CD4-positive, alpha-beta T cell treated with Interleukin-10 for 1 hour (primary cell): Measurements from ENCODE around the gene ZNF423.

Experiments used
- DNase-seq: peaks from one replicate; pipeline ENCODE4 v3.0.0-alpha.2; 2020

ZNF423 gene

DNA sequence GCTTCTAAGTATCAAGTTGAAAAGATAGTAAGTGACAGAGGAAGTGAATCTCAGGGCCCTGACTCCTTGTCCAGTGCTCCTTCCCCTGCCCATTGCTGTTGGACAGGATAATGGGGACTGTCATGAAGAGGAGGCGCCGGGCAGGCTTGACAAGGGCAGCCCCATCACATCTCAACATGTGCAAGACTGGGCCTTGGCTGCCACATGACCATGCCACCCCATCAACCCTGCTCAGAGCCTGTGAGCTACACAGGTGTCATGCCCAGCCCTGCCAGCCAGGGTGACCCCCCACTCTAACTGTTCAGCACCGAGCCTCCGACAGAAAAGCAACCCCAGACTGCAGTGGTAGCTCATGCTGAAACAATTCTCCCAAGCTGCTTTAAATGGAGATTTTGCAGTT, 310.7 kb downstream of the ZNF423 start:
- no peak for DNase-seq

DNA sequence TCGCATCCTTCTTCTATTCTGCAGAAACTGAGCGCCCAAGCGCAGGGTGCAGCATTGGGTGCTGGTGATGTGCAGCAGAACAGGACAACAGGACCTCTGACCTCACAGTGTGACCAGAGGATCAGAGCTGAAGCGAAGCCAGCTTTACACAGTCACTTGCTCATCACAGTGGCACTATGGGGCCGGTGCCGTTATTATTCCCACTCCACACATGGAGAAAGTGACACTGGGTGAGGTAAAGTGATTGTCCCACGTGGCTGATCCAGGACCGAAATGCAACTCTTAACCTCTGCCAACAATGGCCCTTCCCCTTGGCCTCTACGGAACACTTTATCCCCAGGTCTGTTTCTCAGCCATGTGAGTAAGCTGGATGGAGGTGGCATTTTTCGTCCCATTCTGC, 311.1 kb downstream of the ZNF423 start:
- DNase-seq, result no peak

DNA sequence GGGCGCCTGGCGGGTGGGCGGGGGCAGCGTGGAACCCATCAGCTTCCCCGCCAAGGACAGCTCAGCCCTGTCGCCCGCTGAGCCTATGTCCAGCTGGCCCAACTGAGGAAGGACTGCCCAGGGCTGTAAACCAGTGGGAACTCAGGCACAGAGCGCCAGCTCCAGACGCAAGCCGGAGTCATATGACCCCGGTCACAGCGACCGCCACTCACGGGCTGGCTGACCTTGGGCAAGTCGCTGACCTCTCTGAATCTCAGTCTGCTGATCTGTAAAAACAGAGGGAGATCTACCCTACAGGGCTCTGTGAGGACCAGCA, 312.3 kb downstream of the ZNF423 start:
- DNase-seq, result no peak

DNA sequence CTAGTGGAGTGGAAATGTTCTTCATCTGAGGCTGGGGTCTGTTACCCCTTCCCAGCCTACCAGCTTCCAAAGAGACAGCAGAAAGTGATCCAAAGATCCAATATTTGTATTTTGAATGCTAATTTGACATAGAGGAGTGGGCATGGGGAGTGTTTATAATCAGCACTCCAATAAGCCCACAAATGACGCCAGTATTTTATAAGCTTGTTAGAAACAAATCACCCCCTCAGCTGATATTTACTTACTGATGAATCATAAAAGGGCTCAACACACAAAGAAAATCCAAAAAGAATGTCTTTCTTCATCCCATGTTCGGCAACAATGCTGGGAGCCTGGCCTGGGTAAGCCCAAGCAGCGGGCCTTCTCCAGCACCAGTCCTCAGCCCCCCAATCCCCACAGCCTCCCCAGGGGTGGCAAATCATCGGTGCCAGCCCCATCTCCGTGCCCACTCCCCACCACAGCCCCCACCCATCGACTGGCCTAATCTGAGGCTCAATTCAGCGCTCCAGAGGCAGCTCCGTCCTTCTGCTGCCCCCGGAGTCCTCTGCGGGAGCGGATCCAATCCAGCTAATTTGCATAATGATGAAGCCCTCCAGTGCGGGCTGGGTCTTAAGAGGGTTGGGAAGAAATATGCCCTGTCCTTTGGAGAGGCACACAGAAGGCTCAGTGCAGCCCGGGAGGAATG, 312.8 kb downstream of the ZNF423 start:
- DNase-seq, result no peak

DNA sequence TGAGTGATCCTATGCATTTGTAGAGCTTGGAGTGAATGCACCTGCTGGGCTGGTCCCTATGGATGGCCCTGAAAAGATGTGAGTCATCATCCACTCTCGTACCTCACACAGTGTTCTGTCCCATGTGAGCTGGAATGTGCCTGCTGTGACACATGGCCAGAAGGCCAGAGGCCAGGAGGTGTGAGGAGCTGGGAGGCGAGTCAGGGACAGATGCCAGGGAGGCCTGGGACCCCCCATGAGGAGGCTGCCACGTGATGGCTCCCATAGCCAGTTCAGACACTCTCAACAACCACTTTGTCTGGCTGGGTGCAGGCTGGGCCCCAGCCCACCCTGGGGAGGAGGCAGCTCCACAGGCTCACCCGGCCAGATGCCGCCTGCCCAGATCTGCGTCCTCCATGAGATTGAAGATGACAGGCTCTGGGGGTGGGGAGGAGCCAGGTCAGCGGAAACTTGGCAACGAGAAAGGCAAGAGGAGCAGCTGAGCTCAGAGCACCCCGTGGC, 313.5 kb downstream of the ZNF423 start:
- no peak for DNase-seq

DNA sequence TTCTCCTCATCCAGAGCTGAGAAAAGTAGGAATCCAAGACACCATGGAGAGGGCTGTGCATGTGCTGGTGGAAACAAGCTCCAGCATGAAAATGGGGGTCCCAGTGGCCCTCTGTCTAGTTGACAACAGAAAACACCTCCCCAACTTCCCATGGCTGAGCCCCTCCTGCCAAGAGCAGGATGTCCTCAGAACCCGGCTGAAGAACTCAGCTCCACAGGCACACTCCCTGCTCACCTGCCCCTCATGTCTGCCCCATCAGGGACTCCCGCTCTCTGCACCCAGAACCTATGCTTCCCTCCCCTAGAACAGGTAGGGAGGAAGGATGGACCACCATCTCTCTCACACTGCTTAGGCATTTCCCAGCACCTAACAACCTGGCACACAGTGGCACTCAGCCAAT, 315.1 kb downstream of the ZNF423 start:
- no peak for DNase-seq

DNA sequence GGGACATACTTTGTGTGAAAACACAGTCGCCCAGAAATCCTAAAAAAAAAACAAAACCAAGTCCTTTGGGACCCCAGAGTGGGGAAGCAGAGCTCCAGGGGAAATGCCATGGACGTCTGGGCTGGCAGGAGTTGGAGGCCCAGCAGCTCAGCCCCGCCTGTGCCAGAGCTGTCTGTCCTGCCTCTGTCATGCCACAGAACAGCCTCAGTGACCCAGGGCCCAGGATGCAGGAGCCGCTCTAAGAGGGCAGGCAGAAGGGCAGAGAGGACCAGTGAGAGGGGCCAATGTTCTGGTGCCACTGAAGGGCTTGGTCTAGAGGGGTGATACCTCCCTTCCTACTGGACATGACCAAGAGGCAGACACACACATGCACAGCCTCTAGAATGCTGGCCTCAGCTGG, 316.2 kb downstream of the ZNF423 start:
- no peak for DNase-seq

DNA sequence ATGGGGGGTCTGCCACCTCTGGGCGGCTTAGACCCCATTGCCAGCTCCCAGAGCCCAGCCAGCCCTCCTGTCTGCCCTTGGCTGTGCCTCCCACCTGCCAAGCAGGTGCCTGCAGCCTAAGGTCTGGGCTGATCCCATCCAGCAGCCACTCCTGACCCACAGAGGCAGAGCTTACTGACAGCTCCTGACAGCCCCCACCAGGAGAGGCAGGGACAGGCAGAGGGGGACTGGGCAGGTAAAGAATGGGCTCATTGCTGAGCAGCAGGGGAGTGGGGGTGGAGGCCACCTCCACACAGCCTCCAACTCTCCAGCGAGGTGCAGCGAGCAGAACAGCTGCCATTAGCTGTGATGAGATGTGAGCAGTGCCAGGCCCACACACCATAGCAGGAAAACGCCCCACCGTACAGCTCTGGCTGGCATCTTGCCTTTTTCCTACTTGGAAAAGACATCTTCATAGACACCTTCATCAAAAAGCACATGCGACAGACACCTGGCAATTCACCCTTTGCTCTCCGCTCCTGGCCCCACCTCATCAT, 317.9 kb downstream of the ZNF423 start:
- DNase-seq, result no peak

DNA sequence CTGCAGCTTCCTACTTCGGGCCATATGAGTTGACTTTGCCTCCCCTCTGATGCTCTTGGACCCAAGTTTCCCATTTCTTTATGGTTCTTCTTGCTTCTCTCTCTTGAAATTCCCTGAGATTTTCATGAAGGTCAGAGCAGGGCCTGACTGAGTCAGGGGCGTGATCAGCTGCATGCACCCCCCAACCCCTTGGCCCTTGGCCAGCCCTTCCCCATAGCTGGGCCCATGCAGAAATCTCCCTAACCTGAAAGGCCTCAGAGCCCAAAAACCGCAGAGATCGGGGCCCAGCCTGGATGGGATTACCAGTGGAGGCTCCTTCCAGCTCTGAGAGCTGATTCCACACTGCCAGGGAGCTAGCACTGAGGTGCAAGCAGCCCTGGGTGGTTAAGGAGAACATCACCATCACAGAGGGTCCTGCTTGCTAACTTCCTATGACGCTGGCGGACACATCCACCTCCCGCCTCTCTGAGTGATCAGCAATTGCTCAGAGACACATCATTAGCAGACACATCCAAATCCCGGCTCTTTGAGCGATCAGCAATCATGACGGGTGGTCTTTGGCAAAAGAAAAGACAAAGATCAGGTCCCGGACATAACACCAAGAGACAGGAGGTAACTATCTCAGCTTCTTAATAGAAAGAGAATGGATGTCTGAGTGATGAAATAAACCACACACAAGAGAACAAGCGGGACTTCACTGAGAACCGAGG, 320.9 kb downstream of the ZNF423 start:
- DNase-seq, result no peak

DNA sequence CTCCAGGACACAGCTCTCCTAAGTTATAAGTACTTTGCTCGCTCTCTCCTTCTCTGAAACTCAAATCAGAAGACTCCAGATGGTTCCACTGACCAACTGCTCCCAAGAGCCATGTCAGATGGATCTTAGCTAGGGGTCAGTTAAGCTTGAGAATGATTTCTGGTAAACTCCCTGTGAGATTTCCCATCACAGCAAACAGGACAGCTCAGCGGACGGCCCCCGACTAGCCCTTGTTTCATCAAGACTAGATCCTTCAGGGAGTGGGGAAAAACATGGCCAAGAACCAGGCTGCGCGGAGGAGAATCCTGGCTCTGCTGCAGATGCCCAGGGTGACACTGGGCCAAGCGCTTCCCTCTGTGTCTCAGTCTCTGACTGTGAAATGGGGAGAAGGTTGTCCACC, 322.5 kb downstream of the ZNF423 start:
- no peak for DNase-seq

DNA sequence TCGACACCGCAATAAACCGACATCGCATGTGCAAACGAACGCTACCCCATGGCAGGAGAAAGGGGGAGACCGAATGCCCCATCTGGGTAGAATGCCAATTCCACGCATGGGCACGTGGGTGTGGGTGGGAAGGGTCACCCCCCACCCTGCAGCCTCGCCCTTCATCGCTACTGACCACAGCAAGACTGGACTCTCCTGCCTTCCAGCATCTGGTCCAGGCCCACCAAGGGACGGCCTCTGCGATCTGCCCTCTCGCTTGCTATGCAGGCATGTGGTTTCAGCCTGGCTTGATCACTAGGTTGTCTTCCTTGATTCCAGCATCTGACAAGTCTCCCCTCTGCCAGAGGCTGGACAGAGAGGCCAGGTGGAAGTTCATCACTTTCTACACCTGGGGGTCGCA, 323.0 kb downstream of the ZNF423 start:
- DNase-seq, result no peak

DNA sequence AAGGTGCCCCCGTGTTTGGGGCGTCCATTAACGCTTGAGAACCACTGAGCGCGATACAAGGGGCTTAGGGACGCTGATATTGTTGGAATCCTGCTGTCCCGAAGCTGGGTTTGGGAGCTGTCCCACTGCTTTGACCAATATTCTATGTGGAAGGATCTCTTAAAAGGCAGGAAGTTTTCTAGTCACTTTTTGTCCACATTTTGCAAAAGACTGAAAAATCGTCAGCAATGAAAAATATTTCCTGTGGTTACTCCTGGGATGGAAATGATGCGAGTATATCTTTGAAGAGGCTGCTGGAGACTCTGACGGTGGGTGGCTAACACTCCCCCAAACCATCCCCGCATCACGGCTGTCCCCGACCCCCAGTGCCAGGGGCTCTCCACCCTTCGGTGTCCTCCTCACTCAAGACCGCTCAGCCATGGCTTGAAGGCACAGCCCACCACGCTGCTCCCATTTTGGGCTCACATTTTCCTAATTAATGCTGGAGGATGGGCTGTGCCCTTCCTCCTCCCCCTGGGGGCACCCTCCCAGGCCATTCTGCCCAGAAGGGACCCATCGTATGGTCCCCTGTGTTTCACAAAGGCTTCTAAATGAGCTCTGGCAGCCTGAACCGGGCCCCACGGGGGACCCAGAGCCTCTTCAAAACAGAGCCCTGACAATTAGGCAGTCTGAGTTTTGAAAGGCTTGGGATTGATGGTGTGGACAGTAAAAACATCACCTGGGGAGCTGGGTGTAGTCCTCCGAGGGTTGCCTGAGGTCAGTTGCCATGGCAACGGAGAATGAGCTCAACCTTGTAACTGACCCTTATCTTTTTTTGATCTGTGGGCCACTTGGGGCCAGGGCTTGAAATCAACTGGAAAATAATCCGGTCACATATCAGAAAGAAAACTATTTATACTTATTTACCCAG, 323.7 kb downstream of the ZNF423 start:
- DNase-seq, result no peak

DNA sequence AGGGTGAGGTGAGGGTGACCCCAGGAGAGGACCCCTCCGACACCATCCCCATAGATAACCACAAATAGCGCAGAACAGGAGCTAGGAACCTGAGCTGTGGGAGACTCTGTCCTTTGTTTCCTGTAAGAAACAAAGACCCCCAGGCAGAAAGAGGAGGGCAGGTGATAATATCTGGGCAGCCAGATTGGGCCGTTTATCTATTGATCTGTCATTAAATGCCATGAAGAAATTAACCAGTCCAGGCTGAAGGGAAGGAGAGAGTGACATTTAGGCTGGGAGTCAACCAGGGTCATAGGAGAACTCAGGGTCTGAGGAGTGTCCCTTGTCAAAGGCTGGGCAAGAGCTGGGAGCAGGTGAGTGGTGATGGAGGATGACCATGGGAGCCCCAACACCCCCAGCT, 324.5 kb downstream of the ZNF423 start:
- DNase-seq, result no peak

DNA sequence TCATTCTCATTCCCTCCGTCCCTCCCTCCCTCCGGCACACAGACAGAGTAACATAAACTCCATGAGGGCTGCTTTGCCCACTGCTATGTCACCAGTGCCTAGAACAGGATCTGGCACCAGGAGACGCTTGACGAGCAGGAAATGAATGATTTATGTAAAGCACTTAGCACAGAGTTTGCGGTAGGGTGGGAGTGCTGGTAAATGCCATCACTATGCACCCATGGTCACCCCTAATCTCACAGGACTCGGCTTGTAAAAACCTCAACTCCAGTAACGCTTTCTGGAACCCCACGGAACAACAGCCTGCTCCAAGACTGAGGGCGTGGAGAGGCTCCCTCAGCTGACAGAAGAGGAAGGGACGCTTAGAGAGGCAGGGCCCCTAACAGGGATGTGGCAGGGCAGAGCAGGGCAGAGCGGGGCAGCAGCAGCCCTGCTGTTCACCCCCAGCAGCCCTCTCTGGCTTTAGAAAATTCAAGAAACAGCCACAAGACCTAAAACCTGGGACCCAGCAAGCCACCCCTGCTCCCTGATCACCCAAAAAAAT, 325.4 kb downstream of the ZNF423 start:
- DNase-seq, result no peak

DNA sequence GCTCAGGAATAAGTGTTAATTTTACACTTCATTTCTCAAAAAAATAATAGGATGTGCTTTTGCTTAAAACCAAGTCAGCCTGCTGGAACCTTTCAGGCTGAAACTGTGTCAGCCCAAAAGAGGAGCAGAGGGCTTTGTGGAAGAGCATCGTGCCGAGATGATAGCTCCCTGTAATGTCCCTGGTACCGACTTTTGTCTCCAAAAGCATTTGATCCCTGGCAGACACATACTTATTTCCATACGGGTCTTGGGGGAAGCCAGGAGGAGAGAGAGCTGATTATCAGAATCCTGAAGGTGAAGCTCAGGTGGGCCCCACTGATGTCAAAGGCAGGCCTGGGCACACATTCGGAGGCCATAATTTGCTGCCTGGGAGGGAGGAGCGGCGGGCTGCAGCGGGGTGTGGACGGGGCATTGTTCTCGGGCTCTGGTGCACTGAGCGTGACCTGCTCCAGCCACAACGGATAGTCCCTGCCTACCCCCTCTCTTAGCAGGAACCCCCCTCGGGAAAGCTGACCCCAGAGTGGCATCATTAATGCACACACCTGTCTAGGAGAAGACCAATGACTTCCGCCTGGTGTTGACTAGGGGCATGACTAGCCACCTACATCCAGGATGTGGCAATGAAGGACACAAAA, 326.4 kb downstream of the ZNF423 start:
- DNase-seq, result no peak

DNA sequence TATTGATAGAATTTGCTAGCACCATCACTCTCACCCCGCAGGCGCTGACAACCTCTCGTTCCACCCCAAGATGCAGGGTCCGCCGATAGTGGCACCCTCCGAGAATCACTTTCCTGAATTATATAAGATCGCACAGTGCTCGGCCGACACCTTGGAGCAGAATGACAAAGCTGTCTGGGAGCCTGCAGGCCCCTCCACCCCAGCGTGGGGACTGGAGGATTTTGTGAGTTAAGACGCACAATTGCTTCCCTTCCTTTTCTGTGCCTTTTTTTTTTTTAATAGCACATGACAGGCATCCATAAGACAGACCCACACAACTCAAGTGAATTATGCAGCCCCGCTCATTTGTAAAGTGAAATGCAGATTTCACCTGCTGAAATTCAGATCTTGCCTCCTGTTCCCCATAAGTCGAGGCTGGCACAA, 327.0 kb downstream of the ZNF423 start:
- no peak for DNase-seq

DNA sequence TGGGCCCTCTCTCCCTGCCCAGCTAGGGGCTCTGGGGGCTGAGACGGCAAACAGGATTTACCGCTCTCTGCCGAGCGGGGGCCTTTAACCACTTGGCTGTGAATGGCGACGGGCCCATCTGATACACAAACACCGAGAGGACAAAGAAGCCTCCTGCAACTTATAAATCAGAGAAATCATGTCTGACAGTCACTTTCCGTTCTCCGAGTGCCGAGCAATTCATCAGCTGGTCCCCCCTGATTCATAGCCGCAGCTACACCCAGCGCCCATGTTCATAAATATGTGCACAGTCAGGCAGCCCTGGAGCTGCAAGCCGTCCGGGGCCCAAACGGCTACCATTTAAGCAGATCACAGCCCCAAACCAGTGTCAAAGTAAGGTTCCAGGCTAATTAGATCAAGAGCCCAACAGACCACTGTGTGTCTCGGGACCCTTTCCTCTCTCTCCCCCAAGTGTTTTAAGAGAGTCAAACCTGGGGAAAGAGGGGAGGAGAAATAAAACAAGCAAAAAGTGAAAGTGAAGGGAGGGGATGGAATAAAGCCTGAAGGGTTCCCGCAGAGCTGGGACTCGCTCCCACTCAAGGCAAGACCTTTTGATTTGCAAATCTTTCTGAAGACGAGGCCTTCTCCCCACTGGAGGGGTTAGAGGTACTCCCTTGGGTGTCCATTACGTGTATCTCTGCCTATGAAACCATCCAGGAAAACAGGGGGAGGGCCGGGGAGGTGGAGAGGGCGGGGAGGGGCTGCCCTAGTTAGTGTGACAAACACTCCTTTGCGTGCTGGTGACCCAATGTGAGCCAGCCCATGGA, 327.6 kb downstream of the ZNF423 start:
- DNase-seq, result no peak

DNA sequence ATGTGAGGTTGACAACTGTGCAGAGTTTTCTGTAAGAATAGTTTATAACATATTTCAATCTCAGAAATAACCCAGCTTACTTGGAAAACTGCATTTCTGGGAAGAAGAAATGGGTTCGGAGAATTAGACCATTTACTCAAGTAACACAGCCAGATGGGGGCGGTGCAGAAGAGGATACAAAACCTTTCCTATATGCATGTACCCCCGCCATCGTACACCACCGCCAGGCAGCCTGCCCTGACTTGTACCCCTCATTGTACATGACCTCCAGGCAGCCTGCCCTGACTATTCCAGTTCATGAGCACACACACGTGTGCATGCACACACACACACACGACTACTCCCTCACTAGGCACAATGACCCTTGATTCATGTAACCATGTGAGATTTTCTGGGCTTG, 328.3 kb downstream of the ZNF423 start:
- no peak for DNase-seq

DNA sequence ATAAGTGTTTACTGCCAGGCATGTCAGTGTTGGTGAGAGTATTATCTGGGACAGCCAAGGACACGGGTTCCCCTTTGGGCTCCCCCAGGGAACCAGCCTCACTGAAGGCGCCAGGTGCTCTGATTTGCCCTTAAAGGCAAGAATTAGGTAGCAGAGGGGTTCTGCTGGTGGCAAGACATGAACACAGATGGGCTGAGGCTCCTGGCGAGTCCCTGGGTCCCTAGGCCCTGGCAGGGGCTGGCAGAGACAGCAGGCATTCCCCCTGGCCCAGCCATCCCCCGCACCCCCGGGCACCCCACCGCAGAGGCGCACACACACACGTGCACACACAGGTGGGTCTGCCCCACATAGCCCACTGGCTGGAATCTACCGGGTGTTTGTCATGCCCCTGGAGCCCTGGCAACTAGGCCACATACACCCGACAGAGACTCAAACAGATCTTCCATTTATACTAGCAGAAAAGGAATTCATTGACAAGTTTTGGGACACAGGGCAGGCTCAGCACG, 329.0 kb downstream of the ZNF423 start:
- no peak for DNase-seq

DNA sequence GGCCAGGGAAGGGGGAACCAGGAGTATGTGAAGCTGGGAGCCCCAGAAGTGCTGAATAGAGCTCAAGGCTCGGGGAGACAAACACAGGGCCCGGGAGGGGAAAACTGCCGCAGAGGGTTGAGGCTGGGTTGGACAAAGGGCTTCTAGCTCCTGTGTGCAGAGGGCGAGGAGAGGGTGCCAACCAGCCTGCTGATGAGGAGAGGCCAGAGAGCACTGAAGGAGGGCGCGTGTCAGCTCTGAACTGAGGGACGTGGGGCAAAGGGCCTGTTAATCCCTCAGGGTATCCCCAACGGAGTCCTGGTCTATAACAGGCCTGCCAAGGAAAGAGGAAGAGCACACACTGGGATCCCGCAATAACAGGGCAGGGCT, 331.0 kb downstream of the ZNF423 start:
- no peak for DNase-seq

DNA sequence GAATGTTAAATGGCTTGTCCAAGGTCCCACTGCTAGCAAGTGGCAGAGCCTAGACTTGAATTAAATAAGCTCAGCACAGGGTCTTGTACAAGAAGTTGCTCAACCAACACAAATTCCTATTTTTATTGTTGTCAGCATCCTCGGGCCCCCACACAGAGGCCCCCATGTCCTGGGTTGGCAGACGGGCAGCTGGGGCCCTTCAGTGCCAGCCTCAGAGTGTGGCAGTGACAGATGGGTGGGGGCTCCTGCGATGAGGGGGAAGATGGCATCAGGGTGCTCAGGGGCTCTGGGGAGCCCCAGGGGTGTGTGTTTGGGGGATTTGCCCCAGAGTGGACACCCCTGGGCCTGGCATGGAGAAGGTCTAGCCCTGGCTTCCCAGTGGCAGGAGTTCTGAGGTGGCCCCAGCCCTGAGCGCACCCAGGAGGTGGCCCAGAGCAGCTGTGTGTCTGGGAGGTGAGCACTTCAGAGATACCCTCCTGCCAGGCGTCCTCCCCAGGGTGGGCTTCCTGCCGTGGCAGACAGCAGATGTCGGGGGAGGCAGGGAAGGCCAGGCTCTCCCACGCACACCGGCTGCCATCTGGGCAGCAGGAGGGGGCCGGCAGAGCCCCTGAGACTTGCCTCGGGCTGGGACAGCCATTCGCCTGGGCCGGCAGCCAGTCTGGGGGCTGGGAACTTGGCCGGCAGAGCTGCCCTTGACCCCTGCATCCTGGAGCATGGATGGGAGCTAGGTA, 331.5 kb downstream of the ZNF423 start:
- no peak for DNase-seq
